ENCODE measurements around the gene TP53I13. TPM values are rescaled to one million over a fixed set of nuclear protein-coding genes. Genes with fewer than 3 reads are reported as not detected.
A peak's percentile ranks its signal among the peaks of the same experiment; 100 is the strongest.

The TP53I13 gene
- total RNA-seq, 1 experiment from 2014 or later: 71.5 TPM

DNA sequence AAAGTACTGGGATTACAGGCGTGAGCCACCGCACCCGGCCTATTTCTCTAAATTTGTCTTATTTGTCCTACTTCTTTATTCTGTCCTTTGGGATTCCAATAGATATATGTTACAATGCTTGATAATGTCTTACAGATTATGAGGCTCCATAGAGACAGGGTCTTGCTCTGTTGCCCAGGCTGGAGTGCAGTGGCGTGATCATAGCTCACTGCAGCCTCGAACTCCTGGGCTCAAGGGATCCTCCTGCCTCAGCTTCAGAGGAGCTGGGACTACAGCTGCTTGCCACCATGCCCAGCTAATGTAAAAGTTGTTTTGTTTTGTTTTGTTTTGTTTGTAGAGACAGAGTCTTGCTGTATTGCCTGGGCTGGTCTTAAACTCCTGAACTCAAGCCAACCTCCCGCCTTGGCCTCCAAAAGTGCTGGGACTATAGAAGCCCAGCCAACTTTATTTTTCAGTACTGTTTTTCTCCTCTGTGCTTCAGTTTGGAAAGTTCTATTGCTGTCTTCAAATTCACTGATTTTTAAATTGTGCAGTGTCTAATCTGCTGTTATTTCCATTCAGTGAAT lies 34.7 kb downstream of the TP53I13 start:
- DNase-seq (ENCODE audit: low read depth, low spot score): no peak

DNA sequence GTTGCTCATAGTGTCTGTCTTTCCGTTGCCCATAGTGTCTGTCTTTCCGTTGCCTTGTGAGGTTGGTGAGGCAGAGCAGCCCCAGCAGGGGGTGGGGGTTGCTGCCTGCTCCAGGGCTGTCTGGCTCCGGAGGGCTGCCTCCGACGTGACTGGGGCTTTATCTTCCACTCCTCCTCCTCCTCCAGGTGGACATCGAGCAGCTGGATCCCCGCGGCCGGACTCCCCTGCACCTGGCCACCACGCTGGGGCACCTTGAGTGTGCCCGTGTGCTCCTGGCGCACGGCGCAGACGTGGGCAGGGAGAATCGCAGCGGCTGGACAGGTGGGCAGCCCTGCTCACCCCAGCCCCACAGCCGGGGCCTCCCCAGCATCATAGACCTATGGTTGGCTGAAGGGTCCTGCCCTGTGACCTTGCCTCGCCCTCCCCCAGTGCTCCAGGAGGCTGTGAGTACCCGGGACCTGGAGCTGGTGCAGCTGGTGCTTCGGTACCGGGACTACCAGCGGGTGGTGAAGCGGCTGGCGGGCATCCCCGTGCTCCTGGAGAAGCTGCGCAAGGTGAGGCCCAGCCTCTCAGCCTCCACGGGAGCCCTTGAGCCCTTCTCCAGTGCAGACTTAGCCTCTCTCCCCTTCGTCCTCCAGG lies 39.2 kb downstream of the TP53I13 start:
- DNase-seq (ENCODE audit: low read depth, low spot score): no peak
- in situ Hi-C loops (cut with HindIII; ENCODE audit: low pct_unique_long_range_greater_than_20kb, low sequenced_read_pairs): no loop called here

More for the DNA sequence above, 34.7 kb downstream of the TP53I13 start:
- in situ Hi-C loops (cut with HindIII; ENCODE audit: low pct_unique_long_range_greater_than_20kb, low sequenced_read_pairs): no loop called here

DNA sequence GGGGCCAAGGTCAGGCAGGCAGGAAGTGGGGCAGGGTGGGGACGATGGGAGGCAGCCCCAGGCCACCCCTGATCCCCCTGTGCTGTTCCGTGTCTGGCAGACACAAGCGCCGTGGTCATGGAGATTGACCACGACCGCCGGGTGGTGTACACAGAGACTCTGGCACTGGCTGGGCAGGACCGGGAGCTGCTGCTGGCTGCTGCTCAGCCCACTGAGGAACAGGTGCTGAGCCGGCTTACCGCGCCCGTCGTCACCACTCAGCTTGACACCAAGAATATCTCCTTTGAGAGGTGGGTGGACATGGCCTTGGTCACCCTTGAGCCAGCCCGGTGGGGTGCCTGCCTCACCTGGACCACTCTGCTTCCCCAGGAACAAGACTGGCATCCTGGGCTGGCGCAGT lies 40.5 kb downstream of the TP53I13 start:
- in situ Hi-C loops (cut with HindIII; ENCODE audit: low pct_unique_long_range_greater_than_20kb, low sequenced_read_pairs): no loop called here
- no peak for DNase-seq (ENCODE audit: low read depth, low spot score)

DNA sequence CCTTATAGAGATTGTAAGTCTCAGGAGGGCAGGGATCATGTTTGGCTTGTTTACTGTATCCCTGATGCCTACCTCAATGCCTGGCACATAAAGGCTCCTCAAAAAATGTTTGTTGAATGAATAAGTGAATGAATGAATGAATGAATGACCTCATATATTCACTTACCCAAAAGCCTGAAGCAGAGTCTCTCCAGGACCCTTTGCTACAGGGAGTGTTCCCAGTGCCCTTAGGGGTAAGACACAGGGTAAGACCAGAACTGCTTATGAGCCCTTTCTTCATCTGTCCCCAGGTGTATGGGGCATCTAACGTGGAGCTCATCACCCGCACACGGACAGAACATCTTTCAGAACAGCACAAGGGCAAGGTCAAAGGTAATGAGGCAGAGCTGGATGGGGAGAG lies 41.9 kb downstream of the TP53I13 start:
- DNase-seq (ENCODE audit: low read depth, low spot score): no peak
- in situ Hi-C loops (cut with HindIII; ENCODE audit: low pct_unique_long_range_greater_than_20kb, low sequenced_read_pairs): no loop called here

DNA sequence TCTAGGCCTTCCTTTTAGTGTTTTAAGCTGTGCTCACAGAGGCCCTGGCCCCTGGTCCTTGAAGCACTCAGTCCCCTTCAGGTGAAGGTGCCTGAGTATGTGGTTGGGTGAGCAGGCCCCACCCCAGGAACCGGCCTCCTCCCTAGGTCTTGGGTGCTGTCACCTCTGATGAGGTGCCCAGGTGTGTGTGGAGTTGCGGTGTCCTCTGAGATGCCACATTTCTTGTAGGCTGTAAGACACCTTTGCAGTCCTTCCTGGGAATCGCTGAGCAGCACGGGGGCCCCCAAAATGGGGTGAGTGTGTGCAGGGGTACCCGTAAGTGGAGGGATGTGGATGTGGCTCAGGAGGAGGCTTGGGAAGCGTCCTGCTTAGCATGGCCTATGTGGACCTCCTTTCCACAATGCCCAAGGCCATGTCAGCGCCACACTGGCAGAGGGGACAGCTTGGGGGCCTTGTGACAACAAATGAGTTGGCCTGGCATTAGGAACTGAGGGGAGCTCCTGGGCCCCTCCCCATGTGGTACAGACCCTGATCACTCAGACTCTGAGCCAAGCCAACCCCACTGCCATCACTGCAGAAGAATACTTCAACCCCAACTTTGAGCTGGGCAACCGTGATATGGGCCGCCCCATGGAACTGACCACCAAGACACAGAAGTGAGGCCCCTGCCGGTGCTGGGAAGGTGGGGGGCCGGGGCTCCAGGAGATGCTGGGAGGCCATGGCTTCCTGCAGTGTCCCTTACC lies 43.0 kb downstream of the TP53I13 start:
- in situ Hi-C loops (cut with HindIII; ENCODE audit: low pct_unique_long_range_greater_than_20kb, low sequenced_read_pairs): no loop called here
- DNase-seq (ENCODE audit: low read depth, low spot score): no peak

DNA sequence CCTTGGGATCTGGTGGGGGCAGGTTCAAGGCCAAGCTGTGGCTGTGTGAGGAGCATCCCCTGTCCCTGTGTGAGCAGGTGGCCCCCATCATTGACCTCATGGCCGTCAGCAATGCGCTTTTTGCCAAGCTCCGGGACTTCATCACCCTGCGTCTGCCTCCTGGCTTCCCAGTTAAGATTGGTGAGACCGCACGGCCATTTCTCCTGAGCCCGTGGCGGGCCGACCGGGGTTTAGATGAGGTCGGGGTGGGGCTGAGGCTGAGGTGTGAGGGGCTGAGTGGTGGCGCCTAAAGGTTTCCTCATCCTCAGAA lies 43.5 kb downstream of the TP53I13 start:
- in situ Hi-C loops (cut with HindIII; ENCODE audit: low pct_unique_long_range_greater_than_20kb, low sequenced_read_pairs): no loop called here
- no peak for DNase-seq (ENCODE audit: low read depth, low spot score)

DNA sequence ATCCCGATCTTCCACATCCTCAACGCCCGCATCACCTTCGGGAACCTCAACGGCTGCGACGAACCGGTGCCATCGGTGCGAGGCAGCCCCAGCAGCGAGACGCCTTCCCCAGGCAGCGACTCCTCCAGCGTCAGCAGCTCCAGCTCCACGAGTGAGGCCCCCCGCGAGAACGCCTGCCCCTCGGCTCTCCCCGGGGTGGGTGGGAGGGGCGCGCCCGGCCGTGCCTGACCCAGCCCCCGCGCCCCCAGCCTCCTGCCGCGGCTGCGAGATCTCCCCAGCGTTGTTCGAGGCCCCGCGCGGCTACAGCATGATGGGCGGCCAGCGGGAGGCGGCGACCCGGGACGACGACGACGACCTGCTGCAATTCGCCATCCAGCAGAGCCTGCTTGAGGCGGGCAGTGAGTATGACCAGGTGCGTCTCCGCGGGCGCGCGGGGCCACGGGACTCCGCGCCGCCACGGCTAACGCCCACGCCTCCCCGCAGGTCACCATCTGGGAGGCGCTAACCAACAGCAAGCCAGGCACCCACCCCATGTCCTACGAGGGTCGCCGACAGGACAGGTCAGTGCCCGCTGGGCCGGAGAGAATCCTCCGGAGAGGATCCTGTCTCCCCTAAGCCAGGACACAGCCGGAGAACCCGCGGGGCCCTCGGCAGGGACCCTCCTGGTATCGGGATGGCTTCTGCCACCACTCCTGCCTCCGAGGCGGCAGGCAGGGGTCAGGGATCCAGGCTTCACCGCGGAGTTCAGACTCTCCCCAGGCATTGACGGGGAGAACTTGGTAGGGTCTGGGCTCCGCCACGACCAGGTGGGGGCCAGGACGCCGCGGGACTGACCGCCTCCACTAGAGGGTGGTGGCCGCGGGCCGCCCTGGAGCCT lies 44.1 kb downstream of the TP53I13 start:
- DNase-seq (ENCODE audit: low read depth, low spot score): no peak
- in situ Hi-C loops (cut with HindIII; ENCODE audit: low pct_unique_long_range_greater_than_20kb, low sequenced_read_pairs): no loop called here

GRCh38 chr17:29613352-29613837 lies 44.9 kb downstream of the TP53I13 start:
- DNase-seq (ENCODE audit: low read depth, low spot score): no peak
- in situ Hi-C loops (cut with HindIII; ENCODE audit: low pct_unique_long_range_greater_than_20kb, low sequenced_read_pairs): no loop called here

DNA sequence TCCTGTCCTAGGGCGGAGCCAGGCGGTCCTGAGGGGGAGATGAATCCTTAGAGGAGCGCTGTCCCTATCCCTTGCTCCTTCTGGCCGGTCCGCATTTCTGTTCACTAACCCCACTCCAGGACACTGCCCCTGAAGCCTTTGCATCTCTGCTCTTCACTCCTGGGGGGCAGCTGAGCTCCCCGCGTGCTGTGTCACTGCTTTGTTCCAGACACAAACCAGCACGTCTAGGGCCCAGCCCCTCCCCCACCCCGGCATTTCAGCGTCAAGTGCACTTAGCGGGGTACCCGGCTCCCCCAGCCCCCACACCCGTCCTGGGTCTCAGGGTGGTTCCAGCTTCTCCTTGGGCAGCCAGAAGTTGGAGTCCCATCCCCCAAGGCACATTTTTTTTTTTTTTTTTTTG lies 45.4 kb downstream of the TP53I13 start:
- DNase-seq (ENCODE audit: low read depth, low spot score): no peak
- in situ Hi-C loops (cut with HindIII; ENCODE audit: low pct_unique_long_range_greater_than_20kb, low sequenced_read_pairs): no loop called here

GRCh38 chr17:29614349-29615047 lies 46.0 kb downstream of the TP53I13 start:
- DNase-seq (ENCODE audit: low read depth, low spot score): no peak
- in situ Hi-C loops (cut with HindIII; ENCODE audit: low pct_unique_long_range_greater_than_20kb, low sequenced_read_pairs): no loop called here

- DNase-seq (ENCODE audit: low read depth, low spot score): no peak
- in situ Hi-C loops (cut with HindIII; ENCODE audit: low pct_unique_long_range_greater_than_20kb, low sequenced_read_pairs): no loop called here
Measured at GRCh38 chr17:29615048-29615385, 46.5 kb downstream of the TP53I13 start.

- in situ Hi-C loops (cut with HindIII; ENCODE audit: low pct_unique_long_range_greater_than_20kb, low sequenced_read_pairs): no loop called here
- DNase-seq (ENCODE audit: low read depth, low spot score): no peak
Measured at GRCh38 chr17:29615492-29616299, 47.2 kb downstream of the TP53I13 start.

- in situ Hi-C loops (cut with HindIII; ENCODE audit: low pct_unique_long_range_greater_than_20kb, low sequenced_read_pairs): no loop called here
- DNase-seq (ENCODE audit: low read depth, low spot score): no peak
Measured at GRCh38 chr17:29616300-29617048, 48.0 kb downstream of the TP53I13 start.

GRCh38 chr17:29617125-29617480 lies 48.6 kb downstream of the TP53I13 start:
- in situ Hi-C loops (cut with HindIII; ENCODE audit: low pct_unique_long_range_greater_than_20kb, low sequenced_read_pairs): no loop called here
- DNase-seq (ENCODE audit: low read depth, low spot score): peak; percentile 33

DNA sequence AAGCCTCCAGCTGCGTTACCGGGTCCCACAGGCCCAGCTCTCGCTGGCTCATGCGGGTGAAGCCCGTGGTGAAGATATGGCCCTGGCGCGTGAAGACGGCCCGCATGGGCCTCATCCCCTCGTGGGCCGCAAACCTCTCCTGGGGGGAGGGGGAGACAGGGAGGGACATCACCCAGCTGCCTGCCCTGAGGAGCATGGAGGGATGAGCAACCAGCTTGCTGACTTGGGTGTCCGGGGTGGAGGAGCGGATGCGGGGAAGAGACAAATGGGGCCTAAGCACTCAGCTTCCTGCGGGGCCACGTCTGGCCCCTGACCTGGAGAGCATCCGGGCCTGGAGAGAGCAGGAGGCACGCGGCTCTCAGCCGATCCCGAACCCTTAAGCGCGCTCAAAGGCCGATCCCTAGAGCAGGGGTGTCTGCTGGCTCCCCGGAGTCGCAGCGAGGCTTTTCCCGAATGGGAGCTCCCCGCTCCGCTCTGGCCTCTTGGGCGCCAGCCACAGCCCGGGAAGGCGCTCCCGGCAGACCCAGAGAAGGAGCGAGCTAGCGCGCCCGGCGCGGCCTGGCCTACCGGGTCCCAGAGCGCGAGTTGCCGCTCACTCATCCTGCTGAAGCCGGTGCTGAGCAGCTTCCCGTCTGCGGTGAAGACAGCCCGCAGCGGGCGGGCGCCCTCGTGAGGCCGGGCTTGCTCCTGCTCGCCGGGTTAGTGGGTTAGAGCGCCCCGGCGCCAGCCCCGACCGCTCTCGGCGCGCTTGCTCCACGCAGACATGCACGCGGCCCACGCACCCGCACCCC lies 49.2 kb downstream of the TP53I13 start:
- DNase-seq (ENCODE audit: low read depth, low spot score): peak; percentile 66
- in situ Hi-C loops (cut with HindIII; ENCODE audit: low pct_unique_long_range_greater_than_20kb, low sequenced_read_pairs): no loop called here

Data from SK-MEL-5 (cell line).